Peyer's patch (tissue), 4 donors: ENCODE data around the gene MPPED2. TPM values are rescaled to one million over a fixed set of nuclear protein-coding genes. Genes with fewer than 3 reads are reported as not detected.

Source experiments
- DNase-seq, 3 donors: peaks; one replicate each; pipeline ENCODE4 v3.0.0-alpha.2; 2017 to 2019
- H3K27ac ChIP-seq, 4 donors: fragments of 200-600 bp; sonication (generic); one replicate each; pipeline ENCODE4 v1.5.1; 2016 to 2019
- H3K27me3 ChIP-seq, 2 donors: fragments of 200-600 bp; sonication (generic); one replicate each; pipeline ENCODE4 v1.5.1; 2019
- H3K36me3 ChIP-seq, 3 donors: fragments of 200-600 bp; sonication (generic); one replicate each; pipeline ENCODE4 v1.5.1; 2016 to 2019
- H3K4me1 ChIP-seq, 4 donors: fragments of 200-600 bp; sonication (generic); one replicate each; pipeline ENCODE4 v1.5.1; 2016 to 2019
- H3K4me3 ChIP-seq, 4 donors: fragments of 200-600 bp; sonication (generic); 1 replicate in 3 of 4; 2 replicates in 1 of 4; pipeline ENCODE4 v1.5.1; 2016 to 2019; ENCODE audit warnings: mild to moderate bottlenecking in 1 of 4
- H3K9me3 ChIP-seq, 4 donors: fragments of 200-600 bp; sonication (generic); one replicate each; pipeline ENCODE4 v1.5.1; 2016 to 2019; ENCODE audit warnings: mild to moderate bottlenecking in 1 of 4
- CTCF ChIP-seq, 6 experiments: fragments of 450-650 bp in 4 of 6; fragments of 200-600 bp in 2 of 6; sonication (generic) in 1 of 6; IDR thresholded peaks; one replicate each; pipeline ENCODE4 v1.5.1; 2017 to 2019; ENCODE audit warnings: antibody characterized with exemption in 6 of 6, mild to moderate bottlenecking in 3 of 6, moderate library complexity in 1 of 6
- POLR2A ChIP-seq, 2 donors: fragments of 450-650 bp; IDR thresholded peaks; one replicate each; pipeline ENCODE4 v1.5.1; 2017; ENCODE audit warnings: antibody characterized with exemption in 2 of 2, mild to moderate bottlenecking in 2 of 2, moderate library complexity in 2 of 2
- total RNA-seq, 4 donors: library from RNA; depleted of rRNA; stranded (reverse); fragments of >200 nt; gene quantifications; one replicate each; pipeline ENCODE4 v1.1.0, GENCODE V29; 2016

MPPED2 gene
- total RNA-seq, 4 donors from 2014 or later, result 1.5 TPM; not detected in 3

DNA sequence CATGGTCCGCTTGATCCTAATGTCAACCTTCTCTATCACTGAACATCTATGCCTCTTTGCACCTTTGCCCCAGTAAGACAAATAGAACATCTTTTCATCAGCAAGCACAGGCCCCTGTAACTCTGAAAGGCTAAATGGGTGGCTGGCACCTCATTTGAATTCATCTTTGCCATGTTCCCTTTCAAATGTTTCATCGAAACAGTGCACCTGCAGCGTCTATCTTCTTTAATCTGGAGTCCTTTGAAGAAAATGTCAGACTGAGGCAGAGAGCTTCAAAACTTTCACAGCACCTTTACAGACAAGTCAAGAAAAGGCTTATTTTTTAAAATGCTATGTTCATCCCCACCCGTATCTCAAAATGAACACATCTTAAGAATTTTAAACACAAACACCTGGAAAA lies 3.4 kb downstream of the MPPED2 start:
- Histone ChIP-seq H3K4me1 (peaks cover 0 to 14% (median 0%) of the 10 kb centered on the region in 4 donors), H3K9me3 (no peaks in the 10 kb centered on the region), H3K4me3 (no peak overlapping the region), H3K27ac (no peak overlapping the region), H3K36me3 (no peaks in the 10 kb centered on the region), H3K27me3 (no peaks in the 10 kb centered on the region)
- DNase-seq, result no peak
- TF ChIP-seq POLR2A (IDR thresholded peaks at IDR 0.05), result no peak
- TF ChIP-seq CTCF (IDR thresholded peaks at IDR 0.05), result no peak

- Histone ChIP-seq H3K27me3 (no peaks in the 10 kb centered on the region), H3K36me3 (no peaks in the 10 kb centered on the region), H3K9me3 (no peaks in the 10 kb centered on the region), H3K27ac (no peak overlapping the region), H3K4me1 (peaks cover 0 to 14% (median 0%) of the 10 kb centered on the region in 4 donors), H3K4me3 (no peak overlapping the region)
- TF ChIP-seq CTCF (IDR thresholded peaks at IDR 0.05) (no peak), POLR2A (IDR thresholded peaks at IDR 0.05) (no peak)
- DNase-seq, result no peak
These were observed 4.5 kb downstream of the MPPED2 start for GRCh38 chr11:30581675-30582074.

GRCh38 chr11:30580573-30580972 lies 5.6 kb downstream of the MPPED2 start:
- DNase-seq, result no peak
- Histone ChIP-seq H3K4me3 (no peak overlapping the region), H3K27ac (no peak overlapping the region), H3K36me3 (no peaks in the 10 kb centered on the region), H3K27me3 (no peaks in the 10 kb centered on the region), H3K4me1 (peaks cover 0 to 4% (median 0%) of the 10 kb centered on the region in 4 donors), H3K9me3 (no peaks in the 10 kb centered on the region)
- TF ChIP-seq POLR2A (IDR thresholded peaks at IDR 0.05) (no peak), CTCF (IDR thresholded peaks at IDR 0.05) (no peak)

GRCh38 chr11:30579415-30580175 lies 6.6 kb downstream of the MPPED2 start:
- Histone ChIP-seq H3K27me3 (no peaks in the 10 kb centered on the region), H3K4me1 (no peaks in the 10 kb centered on the region), H3K4me3 (no peak overlapping the region), H3K36me3 (no peaks in the 10 kb centered on the region), H3K27ac (no peak overlapping the region), H3K9me3 (no peaks in the 10 kb centered on the region)
- DNase-seq, result no peak
- TF ChIP-seq POLR2A (IDR thresholded peaks at IDR 0.05), result no peak
- TF ChIP-seq CTCF (IDR thresholded peaks at IDR 0.05), result no peak

- H3K4me3 ChIP-seq, result no peak overlapping the region
- no peaks in the 10 kb centered on the region for H3K4me1 ChIP-seq
- H3K27me3 ChIP-seq, result no peaks in the 10 kb centered on the region
- no peaks in the 10 kb centered on the region for H3K36me3 ChIP-seq
- H3K27ac ChIP-seq, result no peak overlapping the region
- no peaks in the 10 kb centered on the region for H3K9me3 ChIP-seq
- TF ChIP-seq POLR2A (IDR thresholded peaks at IDR 0.05) (no peak), CTCF (IDR thresholded peaks at IDR 0.05) (no peak)
- DNase-seq, result no peak
These were observed 7.7 kb downstream of the MPPED2 start for GRCh38 chr11:30578406-30578805.
